Measurements from ENCODE around the gene ATG13.

The ATG13 gene

DNA sequence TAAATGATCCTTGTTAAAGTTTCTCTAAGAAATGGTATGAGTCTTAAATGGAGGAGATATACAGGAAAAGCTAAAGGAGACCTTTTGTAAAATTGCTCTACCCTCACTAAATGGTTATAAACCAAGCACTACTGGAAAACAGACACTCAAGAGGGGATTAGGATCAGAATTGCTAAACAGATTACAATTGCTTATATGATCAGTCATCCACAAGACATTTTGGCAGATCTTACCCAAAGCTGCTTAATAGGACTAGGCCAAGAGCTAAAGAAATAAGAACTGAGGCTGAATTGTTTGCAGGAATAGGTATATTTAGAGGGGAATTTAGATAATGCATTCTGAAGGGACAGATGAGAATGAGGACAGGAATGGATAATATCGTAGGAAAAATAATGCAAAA, 9.8 kb upstream of the ATG13 start:
- no peak for TF ChIP-seq TAF1 (IDR thresholded peaks at IDR 0.05; ENCODE audit: borderline replicate concordance, insufficient read depth, low read length)

DNA sequence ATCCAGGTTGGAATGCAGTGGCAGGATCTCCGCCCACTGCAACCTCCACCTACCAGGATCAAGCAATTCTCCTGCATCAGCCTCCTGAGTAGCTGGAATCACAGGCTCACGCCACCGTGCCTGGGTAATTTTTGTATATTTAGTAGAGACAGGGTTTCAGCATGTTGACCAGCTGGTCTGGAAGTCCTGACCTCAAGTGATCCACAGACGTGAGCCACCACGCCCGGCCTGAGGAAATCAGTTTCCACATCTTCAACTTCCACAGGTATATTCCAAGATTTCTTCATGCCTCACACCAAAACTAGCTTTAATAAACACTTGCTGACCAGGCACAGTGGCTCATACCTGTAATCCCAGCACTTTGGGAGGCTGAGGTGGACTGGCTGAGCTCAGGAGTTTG, 8.0 kb upstream of the ATG13 start:
- no peak for TF ChIP-seq TAF1 (IDR thresholded peaks at IDR 0.05; ENCODE audit: borderline replicate concordance, insufficient read depth, low read length)
- no peak for TF ChIP-seq REST (IDR thresholded peaks at IDR 0.05; ENCODE audit: insufficient read depth in 1 of 2, low read depth in 2 of 2, low read length in 2 of 2)
- no peak for TF ChIP-seq POLR2AphosphoS5 (IDR thresholded peaks at IDR 0.05; ENCODE audit: low read depth, low read length)

DNA sequence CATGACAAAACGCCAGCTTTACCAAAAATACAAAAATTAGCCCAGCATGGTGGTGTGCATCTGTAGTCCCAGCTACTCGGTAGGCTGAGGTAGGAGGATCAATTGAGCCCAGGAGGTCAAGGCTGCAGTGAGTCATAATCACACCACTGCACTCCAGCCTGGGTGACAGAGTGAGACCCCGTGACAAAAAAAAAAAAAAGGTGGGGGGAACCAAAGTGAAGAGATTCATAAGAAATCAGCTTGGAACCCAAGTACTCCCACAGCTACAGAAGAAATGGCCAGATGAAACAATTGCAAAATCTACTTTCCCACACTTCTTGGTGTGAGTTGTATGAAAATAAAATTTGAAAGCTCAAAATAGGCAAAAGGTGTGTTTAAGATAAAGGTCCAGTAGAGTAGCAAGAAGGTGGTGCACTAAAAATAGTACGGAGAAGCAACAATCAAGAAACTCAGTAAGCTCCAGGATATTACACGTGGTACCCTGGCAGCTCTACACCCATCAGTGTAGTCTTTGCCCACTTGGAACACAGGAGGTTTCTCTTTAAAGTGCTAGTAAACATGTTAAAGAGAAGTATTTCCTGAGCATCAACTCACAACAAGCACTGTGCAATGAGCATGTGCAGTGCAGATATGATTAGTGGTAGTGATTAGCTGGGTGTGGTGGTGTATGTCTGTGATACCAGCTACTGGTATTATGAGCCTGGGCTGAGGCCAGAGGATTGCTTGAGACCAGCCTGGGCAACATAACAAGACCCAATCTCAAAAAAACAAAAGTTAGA, 5.6 kb upstream of the ATG13 start:
- no peak for TF ChIP-seq POLR2AphosphoS5 (IDR thresholded peaks at IDR 0.05; ENCODE audit: low read depth, low read length)
- no peak for TF ChIP-seq TAF1 (IDR thresholded peaks at IDR 0.05; ENCODE audit: borderline replicate concordance, insufficient read depth, low read length)
- TF ChIP-seq FOXP2 (optimal IDR thresholded peaks at IDR 0.05; ENCODE audit: borderline replicate concordance, extremely low read depth, extremely low read length, insufficient read depth), result no peak
- no peak for TF ChIP-seq SIN3A (IDR thresholded peaks at IDR 0.05; ENCODE audit: borderline replicate concordance, insufficient read depth, low read length)
- TF ChIP-seq REST (IDR thresholded peaks at IDR 0.05; ENCODE audit: insufficient read depth in 1 of 2, low read depth in 2 of 2, low read length in 2 of 2), result no peak

- TF ChIP-seq TAF1 (IDR thresholded peaks at IDR 0.05; ENCODE audit: borderline replicate concordance, insufficient read depth, low read length) (no peak), POLR2AphosphoS5 (IDR thresholded peaks at IDR 0.05; ENCODE audit: low read depth, low read length) (no peak), REST (IDR thresholded peaks at IDR 0.05; ENCODE audit: insufficient read depth in 1 of 2, low read depth in 2 of 2, low read length in 2 of 2) (no peak), FOXP2 (optimal IDR thresholded peaks at IDR 0.05; ENCODE audit: borderline replicate concordance, extremely low read depth, extremely low read length, insufficient read depth) (no peak), SIN3A (IDR thresholded peaks at IDR 0.05; ENCODE audit: borderline replicate concordance, insufficient read depth, low read length) (no peak)
Measured at GRCh38 chr11:46612326-46612725, 5.0 kb upstream of the ATG13 start.

- TF ChIP-seq FOXP2 (optimal IDR thresholded peaks at IDR 0.05; ENCODE audit: borderline replicate concordance, extremely low read depth, extremely low read length, insufficient read depth) (no peak), REST (IDR thresholded peaks at IDR 0.05; ENCODE audit: insufficient read depth in 1 of 2, low read depth in 2 of 2, low read length in 2 of 2) (no peak), SIN3A (IDR thresholded peaks at IDR 0.05; ENCODE audit: borderline replicate concordance, insufficient read depth, low read length) (no peak), POLR2AphosphoS5 (IDR thresholded peaks at IDR 0.05; ENCODE audit: low read depth, low read length) (no peak), TAF1 (IDR thresholded peaks at IDR 0.05; ENCODE audit: borderline replicate concordance, insufficient read depth, low read length) (no peak)
Measured at GRCh38 chr11:46615756-46616155, 1.6 kb upstream of the ATG13 start.

All from PFSK-1 (cell line).